Measurements from ENCODE around the gene PALLD.
"Not testable (repeated sequence)": the region's sequence is repeated elsewhere in the genome, so short reads cannot be mapped to it uniquely, and the experiment has no call there.

The PALLD gene

DNA sequence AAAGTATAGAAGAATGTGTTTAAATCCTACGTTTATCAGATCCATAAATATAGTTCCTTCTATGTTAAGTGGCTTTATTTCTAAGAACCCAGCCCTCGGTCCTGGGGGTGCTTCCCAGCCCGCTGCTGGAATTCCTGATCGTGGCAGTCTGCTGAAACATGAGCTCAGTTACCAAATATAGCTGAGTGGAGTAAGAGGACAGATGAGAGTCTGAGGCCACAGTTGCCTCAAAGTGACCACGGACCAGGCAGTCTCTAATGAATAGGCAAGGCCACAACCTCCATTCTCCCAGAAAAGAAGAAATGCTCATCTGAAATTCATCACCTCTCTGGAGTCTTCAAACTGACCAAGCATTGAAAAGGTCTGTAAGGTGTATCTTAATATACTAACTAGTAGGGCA lies at the start of gene PALLD:
Gene PALLD, plus strand, starts transcription at position 219 of the 400 bp plus-strand sequence.
- peaks cover 24% of the 10 kb centered on the region for H3K4me1 Mint-ChIP-seq
- no peak for TF ChIP-seq CTCF (IDR thresholded peaks at IDR 0.05; ENCODE audit: unreplicated experiment in 3 of 3)
- peak within 1 kb of the TSS; percentile 77 to 91 (median 84) for H3K27ac Mint-ChIP-seq
- H3K36me3 Mint-ChIP-seq (ENCODE audit: low read depth) = no peaks in the 10 kb centered on the region
- peak within 1 kb of the TSS; percentile 55 to 96 (median 89) for H3K4me3 Mint-ChIP-seq
- no peaks in the 10 kb centered on the region for H3K9me3 Mint-ChIP-seq
- no peaks in the 10 kb centered on the region for H3K27me3 Mint-ChIP-seq (ENCODE audit: low read depth)

DNA sequence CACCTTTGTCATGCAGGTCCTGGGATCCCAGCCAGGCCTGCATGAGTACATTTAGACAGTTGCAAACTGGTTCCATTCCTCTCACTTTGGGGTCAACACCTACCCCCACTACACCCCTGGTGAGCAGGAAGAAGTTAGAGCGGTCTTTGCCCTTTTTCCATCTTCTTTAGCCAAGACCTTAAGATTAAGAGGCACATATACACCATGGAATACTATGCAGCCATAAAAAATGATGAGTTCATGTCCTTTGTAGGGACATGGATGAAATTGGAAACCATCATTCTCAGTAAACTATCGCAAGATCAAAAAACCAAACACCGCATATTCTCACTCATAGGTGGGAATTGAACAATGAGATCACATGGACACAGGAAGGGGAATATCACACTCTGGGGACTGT lies 47.8 kb upstream of the PALLD start:
- not testable (repeated sequence) for H3K27ac Mint-ChIP-seq; H3K36me3 Mint-ChIP-seq (ENCODE audit: low read depth); H3K9me3 Mint-ChIP-seq; H3K27me3 Mint-ChIP-seq (ENCODE audit: low read depth); H3K4me3 Mint-ChIP-seq; H3K4me1 Mint-ChIP-seq

DNA sequence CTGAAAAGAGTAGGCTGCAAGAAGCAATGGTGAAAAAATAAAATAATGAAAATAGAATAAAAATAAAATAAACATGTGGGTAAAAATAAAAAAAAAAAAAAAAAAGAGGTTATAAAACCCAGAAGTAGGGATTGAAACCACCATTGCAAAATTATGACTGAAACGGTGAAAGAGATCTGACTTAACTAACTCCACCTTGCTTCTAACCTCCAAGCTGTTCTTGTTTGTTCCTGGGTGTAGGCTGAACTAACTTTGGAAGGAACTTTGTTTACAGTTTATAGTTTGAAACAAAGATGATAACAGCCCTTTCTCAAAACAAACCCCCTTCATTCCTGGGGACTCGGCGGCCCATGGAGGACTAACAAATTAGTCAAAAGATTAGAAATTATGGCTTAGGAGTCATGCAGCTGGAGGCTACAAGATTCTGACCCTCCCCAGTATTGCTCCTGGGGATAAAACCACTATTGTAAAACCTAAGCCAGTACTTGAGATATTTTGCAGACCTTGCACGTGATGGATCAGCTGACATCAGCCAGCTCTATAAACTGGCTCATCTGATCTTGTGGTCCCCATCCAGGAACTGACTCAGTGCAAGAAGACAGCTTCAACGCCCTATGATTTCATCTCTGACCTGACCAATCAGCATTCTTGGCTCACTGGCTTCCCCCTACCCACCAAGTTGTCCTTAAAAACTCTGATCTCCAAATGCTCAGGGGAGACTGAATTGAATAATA lies 47.0 kb upstream of the PALLD start:
- Mint-ChIP-seq H3K27ac (no peak overlapping the region), H3K4me3 (no peak overlapping the region), H3K9me3 (peaks cover 2% of the 10 kb centered on the region), H3K36me3 (ENCODE audit: low read depth) (no peaks in the 10 kb centered on the region), H3K4me1 (no peaks in the 10 kb centered on the region), H3K27me3 (ENCODE audit: low read depth) (peaks cover 3% of the 10 kb centered on the region)
- no peak for TF ChIP-seq CTCF (IDR thresholded peaks at IDR 0.05; ENCODE audit: unreplicated experiment in 3 of 3)

DNA sequence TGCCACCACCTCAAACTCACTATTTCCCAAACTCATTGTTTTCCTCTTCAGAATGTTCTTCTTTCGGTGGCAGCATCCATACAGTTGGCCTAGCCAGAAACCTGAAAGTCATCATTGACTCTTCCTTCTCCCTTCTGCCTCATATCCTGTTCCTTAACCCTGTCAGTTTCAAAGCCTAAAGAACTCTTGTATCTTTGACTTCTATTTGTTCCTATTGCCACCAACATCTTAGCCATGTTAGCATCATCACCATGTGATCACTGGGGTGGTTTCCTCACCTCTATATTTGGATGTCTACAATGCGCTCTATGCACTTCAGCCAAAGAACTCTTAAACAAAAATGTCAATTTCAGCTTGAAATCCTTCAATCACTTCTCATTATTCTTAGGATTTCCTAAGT lies 45.5 kb upstream of the PALLD start:
- Mint-ChIP-seq H3K36me3 (ENCODE audit: low read depth) (no peaks in the 10 kb centered on the region), H3K27ac (no peak overlapping the region), H3K27me3 (ENCODE audit: low read depth) (peaks cover 3% of the 10 kb centered on the region), H3K9me3 (peaks cover 2% of the 10 kb centered on the region), H3K4me1 (no peaks in the 10 kb centered on the region), H3K4me3 (no peak overlapping the region)
- no peak for TF ChIP-seq CTCF (IDR thresholded peaks at IDR 0.05; ENCODE audit: unreplicated experiment in 3 of 3)

DNA sequence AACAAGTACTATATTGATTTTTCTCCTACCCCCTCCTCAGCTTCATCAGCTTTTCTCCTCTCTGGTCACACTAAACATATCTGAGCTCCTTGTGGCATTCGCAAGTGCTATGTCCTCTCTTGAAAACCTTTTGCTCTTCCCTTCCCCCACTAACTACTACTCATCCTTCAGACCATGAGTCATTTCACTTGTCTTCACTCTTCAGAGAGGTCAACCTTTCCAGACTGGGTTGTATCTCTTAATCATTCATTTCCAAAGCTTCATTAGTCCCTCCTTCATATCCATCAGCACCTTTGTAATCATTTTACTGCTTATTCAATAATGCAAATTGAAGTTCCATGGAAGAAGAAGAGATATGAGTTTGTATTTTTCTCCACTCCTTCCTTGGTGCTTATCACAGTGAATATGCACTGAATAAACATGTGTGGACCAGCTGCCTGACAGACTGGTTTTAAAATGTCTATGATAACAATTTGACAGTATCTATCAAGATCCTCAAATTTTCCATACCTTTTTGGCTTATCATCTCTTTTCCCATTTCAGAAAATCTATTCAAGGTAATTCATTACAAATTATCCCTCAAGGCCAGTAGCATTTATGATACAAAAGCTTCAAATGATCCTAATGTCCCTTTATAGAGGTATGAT lies 45.0 kb upstream of the PALLD start:
- TF ChIP-seq CTCF (IDR thresholded peaks at IDR 0.05; ENCODE audit: unreplicated experiment in 3 of 3) = no peak
- no peak overlapping the region for H3K4me3 Mint-ChIP-seq
- no peaks in the 10 kb centered on the region for H3K4me1 Mint-ChIP-seq
- H3K27me3 Mint-ChIP-seq (ENCODE audit: low read depth) = peaks cover 3% of the 10 kb centered on the region
- H3K9me3 Mint-ChIP-seq = peaks cover 2% of the 10 kb centered on the region
- no peaks in the 10 kb centered on the region for H3K36me3 Mint-ChIP-seq (ENCODE audit: low read depth)
- H3K27ac Mint-ChIP-seq = no peak overlapping the region

GRCh38 chr4:168453146-168453545 lies 43.7 kb upstream of the PALLD start:
- H3K4me1 Mint-ChIP-seq = no peaks in the 10 kb centered on the region
- peaks cover 2% of the 10 kb centered on the region for H3K9me3 Mint-ChIP-seq
- TF ChIP-seq CTCF (IDR thresholded peaks at IDR 0.05; ENCODE audit: unreplicated experiment in 3 of 3) = no peak
- no peaks in the 10 kb centered on the region for H3K36me3 Mint-ChIP-seq (ENCODE audit: low read depth)
- H3K4me3 Mint-ChIP-seq = no peak overlapping the region
- no peak overlapping the region for H3K27ac Mint-ChIP-seq
- peaks cover 3% of the 10 kb centered on the region for H3K27me3 Mint-ChIP-seq (ENCODE audit: low read depth)

- not testable (repeated sequence) for H3K4me3 Mint-ChIP-seq; H3K4me1 Mint-ChIP-seq; H3K9me3 Mint-ChIP-seq; H3K36me3 Mint-ChIP-seq (ENCODE audit: low read depth); H3K27me3 Mint-ChIP-seq (ENCODE audit: low read depth); H3K27ac Mint-ChIP-seq
Measured at GRCh38 chr4:168458256-168458655, 38.6 kb upstream of the PALLD start.

Data from nephron (organoid).